Chondrocyte (in vitro differentiated cells): ENCODE results near the gene PRKCA. TPM values are rescaled to one million over a fixed set of nuclear protein-coding genes. Genes with fewer than 3 reads are reported as not detected.
"Not testable (repeated sequence)": the region's sequence is repeated elsewhere in the genome, so short reads cannot be mapped to it uniquely, and the experiment has no call there.

Source experiments
- DNase-seq: peaks from one replicate; pipeline ENCODE4 v3.0.0; 2021; ENCODE audit warnings: mixed read lengths, low spot score
- H3K27ac Mint-ChIP-seq: one replicate; pipeline ENCODE4 v1.8.0; 2021; ENCODE audit warnings: mild to moderate bottlenecking, moderate library complexity, mixed read lengths; ENCODE audit not compliant: unreplicated experiment
- H3K27me3 Mint-ChIP-seq: 2 replicates; pipeline ENCODE4 v1.8.0; 2021; ENCODE audit warnings: low read depth, mixed read lengths
- H3K36me3 Mint-ChIP-seq: 2 replicates; pipeline ENCODE4 v1.8.0; 2021; ENCODE audit warnings: low read depth, mixed read lengths
- H3K4me1 Mint-ChIP-seq: 2 replicates; pipeline ENCODE4 v1.8.0; 2021; ENCODE audit warnings: low read depth, mild to moderate bottlenecking, mixed read lengths
- H3K4me3 Mint-ChIP-seq: one replicate; pipeline ENCODE4 v1.8.0; 2021; ENCODE audit warnings: mild to moderate bottlenecking, moderate library complexity, mixed read lengths; ENCODE audit not compliant: unreplicated experiment
- H3K9me3 Mint-ChIP-seq: 2 replicates; pipeline ENCODE4 v1.8.0; 2021; ENCODE audit warnings: low read depth, mixed read lengths
- CTCF ChIP-seq: fragments of 200-600 bp; sonication (generic); IDR thresholded peaks from 2 replicates; pipeline ENCODE4 v1.5.0; 2021; ENCODE audit warnings: antibody characterized with exemption, mild to moderate bottlenecking, moderate library complexity
- total RNA-seq: library from RNA; stranded (reverse); gene quantifications from 3 replicates; pipeline ENCODE4 v1.2.1, GENCODE V29; 2021

Gene PRKCA
- total RNA-seq, 1 donor from 2014 or later = 51.5 TPM

DNA sequence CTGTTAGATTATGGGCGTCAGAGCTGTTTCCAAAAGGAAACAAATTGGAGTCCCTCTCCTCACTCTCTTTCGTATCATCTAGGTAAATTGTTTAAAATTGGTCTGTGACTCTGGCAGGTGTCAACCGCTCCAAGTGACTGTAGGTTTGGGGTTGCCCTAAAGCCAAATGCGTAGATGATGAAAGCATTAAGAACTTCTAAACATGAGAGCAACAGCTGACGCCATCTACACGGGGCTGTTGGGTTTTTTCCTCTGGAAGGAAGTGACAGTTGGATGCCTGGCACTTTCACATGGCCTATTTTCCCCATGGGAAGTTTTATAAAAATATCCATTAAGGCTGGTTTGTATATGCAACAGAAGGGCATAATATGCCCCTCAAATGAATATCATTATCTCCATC is 316.8 kb downstream of the PRKCA start:
- Mint-ChIP-seq H3K4me3 (no peak overlapping the region), H3K27me3 (no peaks in the 10 kb centered on the region), H3K4me1 (peaks cover 26% of the 10 kb centered on the region), H3K9me3 (no peaks in the 10 kb centered on the region), H3K27ac (no peak overlapping the region), H3K36me3 (no peaks in the 10 kb centered on the region)
- DNase-seq = no peak
- TF ChIP-seq CTCF = no peak

GRCh38 chr17:66620528-66620927 is 318.1 kb downstream of the PRKCA start:
- Mint-ChIP-seq H3K4me1 (peaks cover 19% of the 10 kb centered on the region), H3K27me3 (no peaks in the 10 kb centered on the region), H3K27ac (peak overlapping the region; percentile 32), H3K36me3 (no peaks in the 10 kb centered on the region), H3K9me3 (no peaks in the 10 kb centered on the region), H3K4me3 (no peak overlapping the region)
- TF ChIP-seq CTCF = no peak
- DNase-seq = no peak

GRCh38 chr17:66624630-66625029 is 322.2 kb downstream of the PRKCA start:
- not testable (repeated sequence) for H3K27me3 Mint-ChIP-seq, H3K36me3 Mint-ChIP-seq, H3K4me3 Mint-ChIP-seq, H3K9me3 Mint-ChIP-seq, H3K27ac Mint-ChIP-seq, DNase-seq
- peaks cover 23% of the 10 kb centered on the region for H3K4me1 Mint-ChIP-seq

GRCh38 chr17:66625311-66625767 is 322.9 kb downstream of the PRKCA start:
- H3K36me3 Mint-ChIP-seq = no peaks in the 10 kb centered on the region
- DNase-seq = no peak

DNA sequence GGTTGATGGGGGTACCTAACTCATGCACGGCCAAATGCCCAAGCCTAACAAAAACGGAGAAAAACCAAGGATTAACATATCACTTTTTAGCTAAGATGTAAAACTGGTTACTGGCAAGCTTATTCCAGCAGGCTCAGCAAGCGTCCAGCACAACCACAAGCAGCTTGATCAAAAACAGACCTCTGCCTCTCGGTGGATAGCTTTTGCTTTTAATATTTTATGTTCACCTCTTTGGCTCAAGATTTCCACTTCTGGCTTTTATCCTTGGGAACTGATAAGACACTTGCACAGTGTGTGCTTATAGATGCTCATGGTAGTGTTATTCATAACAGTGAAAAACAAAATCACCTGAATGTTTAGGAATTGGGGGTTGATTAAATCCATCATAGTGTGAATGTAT is 325.6 kb downstream of the PRKCA start:
- TF ChIP-seq CTCF = no peak
- H3K4me1 Mint-ChIP-seq = peaks cover 27% of the 10 kb centered on the region
- H3K36me3 Mint-ChIP-seq = no peaks in the 10 kb centered on the region
- no peak overlapping the region for H3K4me3 Mint-ChIP-seq
- H3K27ac Mint-ChIP-seq = no peak overlapping the region
- no peaks in the 10 kb centered on the region for H3K9me3 Mint-ChIP-seq
- DNase-seq = no peak
- no peaks in the 10 kb centered on the region for H3K27me3 Mint-ChIP-seq

More at GRCh38 chr17:66625311-66625767, 322.9 kb downstream of the PRKCA start:
- TF ChIP-seq CTCF = peak; percentile 88
- no peak overlapping the region for H3K4me3 Mint-ChIP-seq
- H3K27ac Mint-ChIP-seq = no peak overlapping the region
- H3K4me1 Mint-ChIP-seq = peaks cover 25% of the 10 kb centered on the region
- no peaks in the 10 kb centered on the region for H3K9me3 Mint-ChIP-seq
- H3K27me3 Mint-ChIP-seq = no peaks in the 10 kb centered on the region

DNA sequence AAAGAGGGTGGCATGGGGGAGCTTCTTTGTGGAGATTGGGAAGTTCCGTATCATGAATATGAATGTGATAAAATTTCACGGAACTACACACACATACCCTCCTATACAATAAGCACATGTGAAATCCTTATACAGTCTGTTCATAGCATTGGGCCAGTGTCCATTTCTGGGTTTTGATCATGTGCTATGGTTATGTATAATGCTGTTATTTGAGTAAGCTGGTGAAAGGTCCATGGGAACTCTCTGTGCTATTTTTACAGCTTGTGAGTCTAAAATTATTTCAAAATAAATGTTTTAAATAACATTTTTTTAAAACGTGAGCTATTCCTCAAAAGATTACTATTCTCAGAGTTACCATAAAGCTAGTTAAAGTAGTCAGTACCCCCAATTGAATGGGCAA is 327.3 kb downstream of the PRKCA start:
- Mint-ChIP-seq H3K4me1 (peaks cover 37% of the 10 kb centered on the region), H3K27ac (peak overlapping the region; percentile 69), H3K36me3 (no peaks in the 10 kb centered on the region), H3K27me3 (no peaks in the 10 kb centered on the region), H3K4me3 (no peak overlapping the region), H3K9me3 (no peaks in the 10 kb centered on the region)
- no peak for DNase-seq
- TF ChIP-seq CTCF = no peak
